Keratinocyte (primary cell): ENCODE data around the gene TSKU. TPM values are rescaled to one million over a fixed set of nuclear protein-coding genes. Genes with fewer than 3 reads are reported as not detected.

Source experiments
- DNase-seq: peaks from one replicate; pipeline ENCODE4 v3.0.0-alpha.2; 2011; ENCODE audit warnings: low read depth, missing footprints, low spot score
- FAIRE-seq: peaks from 2 replicates; lab custom pipeline; 2011; peaks lifted over from hg19 to GRCh38; lab: Jason Lieb, UNC
- H2AFZ ChIP-seq: 2 replicates; pipeline ENCODE4 v1.6.0; 2012; ENCODE audit warnings: low read length, control low read depth, inconsistent platforms; ENCODE audit not compliant: control insufficient read depth
- H3K27ac ChIP-seq: 2 replicates; pipeline ENCODE4 v1.5.1; 2011; ENCODE audit warnings: low read length; ENCODE audit not compliant: control insufficient read depth, insufficient read depth
- H3K27me3 ChIP-seq: 3 replicates; pipeline ENCODE4 v1.6.0; 2011; ENCODE audit warnings: low read length; ENCODE audit not compliant: control insufficient read depth, insufficient read depth; ENCODE audit errors: extremely low read depth
- H3K36me3 ChIP-seq, 2 experiments: 2 replicates in 1 of 2; 3 replicates in 1 of 2; pipeline ENCODE4 v1.5.1; 2011; ENCODE audit warnings: low read length in 2 of 2, mild to moderate bottlenecking in 1 of 2; ENCODE audit not compliant: control insufficient read depth in 2 of 2, insufficient read depth in 2 of 2; ENCODE audit errors: extremely low read depth in 1 of 2
- H3K4me1 ChIP-seq: 3 replicates; pipeline ENCODE4 v1.5.1; 2011; ENCODE audit warnings: low read length; ENCODE audit not compliant: control insufficient read depth, insufficient read depth; ENCODE audit errors: extremely low read depth
- H3K4me2 ChIP-seq: 3 replicates; pipeline ENCODE4 v1.6.0; 2011; ENCODE audit warnings: low read depth, low read length; ENCODE audit not compliant: control insufficient read depth, insufficient read depth; ENCODE audit errors: extremely low read depth
- H3K4me3 ChIP-seq, 3 experiments: fragments of 200-600 bp in 1 of 3; sonication (generic) in 1 of 3; 2 replicates in 2 of 3; 3 replicates in 1 of 3; pipeline ENCODE4 v1.5.1; 2011 to 2016; ENCODE audit warnings: low read length in 3 of 3, mild to moderate bottlenecking in 3 of 3, control low read depth in 2 of 3, inconsistent platforms in 1 of 3, low read depth in 1 of 3, mixed read lengths in 1 of 3, mixed run types in 1 of 3, moderate library complexity in 1 of 3; ENCODE audit not compliant: control insufficient read depth in 2 of 3, insufficient read depth in 2 of 3; ENCODE audit errors: extremely low read depth in 1 of 3
- H3K79me2 ChIP-seq: 2 replicates; pipeline ENCODE4 v1.6.0; 2012; ENCODE audit warnings: low read length; ENCODE audit not compliant: control insufficient read depth, insufficient read depth
- H3K9ac ChIP-seq: 3 replicates; pipeline ENCODE4 v1.6.0; 2011; ENCODE audit warnings: low read length; ENCODE audit not compliant: control insufficient read depth, insufficient read depth; ENCODE audit errors: extremely low read depth
- H3K9me1 ChIP-seq: 3 replicates; pipeline ENCODE4 v1.6.0; 2011; ENCODE audit warnings: low read length; ENCODE audit not compliant: control insufficient read depth, insufficient read depth; ENCODE audit errors: extremely low read depth
- H3K9me3 ChIP-seq: 2 replicates; pipeline ENCODE4 v1.5.1; 2012; ENCODE audit warnings: low read depth, low read length; ENCODE audit not compliant: control insufficient read depth
- H4K20me1 ChIP-seq: 3 replicates; pipeline ENCODE4 v1.6.0; 2011; ENCODE audit warnings: low read length; ENCODE audit not compliant: control insufficient read depth, insufficient read depth; ENCODE audit errors: extremely low read depth
- CTCF ChIP-seq, 3 experiments: IDR thresholded peaks in 1 of 3; conservative IDR thresholded peaks in 1 of 3; optimal IDR thresholded peaks in 1 of 3; 2 replicates in 2 of 3; 3 replicates in 1 of 3; pipeline versions ENCODE3 to v1.5.1; 2011; ENCODE audit warnings: low read length in 3 of 3, mild to moderate bottlenecking in 3 of 3, moderate library complexity in 2 of 3, control low read depth in 1 of 3, inconsistent platforms in 1 of 3; ENCODE audit not compliant: insufficient read depth in 2 of 3; ENCODE audit errors: extremely low read depth in 1 of 3
- EZH2 ChIP-seq: IDR thresholded peaks from one replicate; pipeline ENCODE4 v1.6.1; 2012; ENCODE audit warnings: inconsistent platforms, mild to moderate bottlenecking, low read length, moderate library complexity
- dilution Hi-C: fragments of 300-500 bp; cut with MboI; formaldehyde crosslinking; loops from one replicate; pipeline ENCODE4 v1.7.0; 2020; ENCODE audit warnings: low sequenced_read_pairs; ENCODE audit not compliant: extremely low pct_ligation_motif_present
- polyA plus RNA-seq, 5 experiments: library from polyadenylated mRNA; depleted of rRNA in 3 of 5; stranded (reverse) in 3 of 5; stranded (forward) in 1 of 5; unstranded in 1 of 5; fragments of >200 nt; gene quantifications; 1 replicate in 1 of 5; 2 replicates in 3 of 5; 3 replicates in 1 of 5; pipeline versions ENCODE4 v1.2.1 to v1.2.3, GENCODE V29; 2011 to 2012; ENCODE audit warnings: missing spikeins in 2 of 5, low read depth in 1 of 5, low replicate concordance in 1 of 5

Gene TSKU
- polyA plus RNA-seq, 1 donor (not counting 4 experiments of a cell fraction or from before 2014, with no cell fraction given), result 22.8 TPM

- no peak for FAIRE-seq
- no peak overlapping the region for H3K9ac ChIP-seq
- peaks cover 49% of the 10 kb centered on the region for H3K4me1 ChIP-seq
- H4K20me1 ChIP-seq, result peaks cover 25% of the 10 kb centered on the region
- no peak for TF ChIP-seq EZH2
- no peaks in the 10 kb centered on the region for H3K9me3 ChIP-seq
- H3K36me3 ChIP-seq, result peaks cover 23 to 29% of the 10 kb centered on the region in 2 experiments
- DNase-seq, result no peak
- dilution Hi-C loops, result no loop called here
- H3K27me3 ChIP-seq, result no peaks in the 10 kb centered on the region
- H2AFZ ChIP-seq, result no peak overlapping the region
- H3K9me1 ChIP-seq, result peaks cover 11% of the 10 kb centered on the region
- no peak overlapping the region for H3K4me2 ChIP-seq
- no peak overlapping the region for H3K27ac ChIP-seq
- H3K4me3 ChIP-seq, result no peak overlapping the region
- peaks cover 70% of the 10 kb centered on the region for H3K79me2 ChIP-seq
Measured at GRCh38 chr11:76794371-76795289, 11.5 kb downstream of the TSKU start.

GRCh38 chr11:76795290-76795935 lies 12.3 kb downstream of the TSKU start:
- TF ChIP-seq EZH2 (no peak), CTCF (optimal IDR thresholded peaks at IDR 0.05 in 1 of 3, IDR thresholded peaks at IDR 0.05 in 1 of 3, conservative IDR thresholded peaks at IDR 0.05 in 1 of 3; ENCODE audit: extremely low read depth in 1 of 3, insufficient read depth in 2 of 3, low read length in 3 of 3) (no peak)
- Histone ChIP-seq H3K4me2 (no peak overlapping the region), H3K9me1 (peaks cover 11% of the 10 kb centered on the region), H3K27ac (no peak overlapping the region), H3K9me3 (no peaks in the 10 kb centered on the region), H3K4me3 (no peak overlapping the region), H2AFZ (no peak overlapping the region), H3K4me1 (peaks cover 44% of the 10 kb centered on the region), H3K36me3 (peaks cover 19 to 27% of the 10 kb centered on the region in 2 experiments), H4K20me1 (peaks cover 25% of the 10 kb centered on the region), H3K9ac (no peak overlapping the region), H3K79me2 (peaks cover 62% of the 10 kb centered on the region), H3K27me3 (no peaks in the 10 kb centered on the region)
- dilution Hi-C loops, result no loop called here
- FAIRE-seq (no peak), DNase-seq (no peak)
